K562 (cell line): ENCODE data around the gene IMP4. TPM values are rescaled to one million over a fixed set of nuclear protein-coding genes. Genes with fewer than 3 reads are reported as not detected.

Experiments used
- ARID2 ChIP-seq: fragments of 450-650 bp; IDR thresholded peaks from 2 replicates; pipeline ENCODE4 v1.6.1; 2017; ENCODE audit warnings: antibody characterized with exemption, mild to moderate bottlenecking
- BHLHE40 ChIP-seq: IDR thresholded peaks from 2 replicates; pipeline ENCODE4 v1.6.1; 2011; ENCODE audit warnings: low read length, improper control_type of control experiment
- CBFA2T2 ChIP-seq: fragments of 450-650 bp; conservative IDR thresholded peaks from 2 replicates; pipeline ENCODE4 v1.6.1; 2017; ENCODE audit warnings: mild to moderate bottlenecking
- DEAF1 ChIP-seq: fragments of 450-650 bp; formaldehyde crosslinking; IDR thresholded peaks from 2 replicates; pipeline ENCODE4 v1.4.0; 2020; ENCODE audit warnings: mild to moderate bottlenecking, moderate library complexity
- EP400 ChIP-seq: fragments of 450-650 bp; IDR thresholded peaks from 2 replicates; pipeline ENCODE4 v1.6.1; 2017; ENCODE audit warnings: antibody characterized with exemption, mild to moderate bottlenecking, moderate library complexity
- EZH2 ChIP-seq: IDR thresholded peaks from 2 replicates; pipeline ENCODE4 v1.6.1; 2012; ENCODE audit warnings: low read depth, mild to moderate bottlenecking, inconsistent platforms, low read length, borderline replicate concordance
- HDAC1 ChIP-seq, 2 experiments: fragments of 450-650 bp; IDR thresholded peaks; 2 replicates each; pipeline ENCODE4 v1.6.1; 2016 to 2017; ENCODE audit warnings: inconsistent platforms in 1 of 2, mild to moderate bottlenecking in 1 of 2, moderate library complexity in 1 of 2
- IRF9 ChIP-seq: fragments of 450-650 bp; IDR thresholded peaks from 2 replicates; pipeline ENCODE4 v1.6.1; 2016; ENCODE audit warnings: missing biosample characterization, missing genetic modification characterization
- LEF1 ChIP-seq: fragments of 450-650 bp; IDR thresholded peaks from 2 replicates; pipeline ENCODE4 v1.6.1; 2016; ENCODE audit warnings: mild to moderate bottlenecking
- MAX ChIP-seq: sonication (generic); formaldehyde crosslinking; IDR thresholded peaks from 2 replicates; pipeline ENCODE4 v1.9.0; 2022; ENCODE audit warnings: mild to moderate bottlenecking, missing genetic modification reagents
- MIER1 ChIP-seq: fragments of 450-650 bp; IDR thresholded peaks from 2 replicates; pipeline ENCODE4 v1.6.1; 2016; ENCODE audit warnings: antibody characterized with exemption, mild to moderate bottlenecking, low read depth
- NR1H2 ChIP-seq: sonication (generic); formaldehyde crosslinking; IDR thresholded peaks from 2 replicates; pipeline ENCODE4 v1.4.0; 2020; ENCODE audit warnings: mild to moderate bottlenecking, missing genetic modification reagents
- PATZ1 ChIP-seq: fragments of 250-450 bp; sonication (Bioruptor Pico); IDR thresholded peaks from 2 replicates; pipeline ENCODE4 v1.5.0; 2020; ENCODE audit warnings: mild to moderate bottlenecking, borderline replicate concordance
- PCBP1 ChIP-seq: fragments of 200-400 bp; formaldehyde crosslinking; IDR thresholded peaks from 2 replicates; pipeline ENCODE4 v1.6.1; 2018; ENCODE audit warnings: mild to moderate bottlenecking, low read depth, low read length; ENCODE audit not compliant: poor library complexity, severe bottlenecking
- THAP7 ChIP-seq: fragments of 250-450 bp; sonication (Bioruptor Pico); IDR thresholded peaks from 2 replicates; pipeline ENCODE4 v1.5.0; 2021
- TOE1 ChIP-seq, 2 experiments: fragments of 450-650 bp in 1 of 2; sonication (generic) in 1 of 2; formaldehyde crosslinking in 1 of 2; IDR thresholded peaks; 2 replicates each; pipeline versions ENCODE4 v1.7.1 to v1.8.0; 2016 to 2022; ENCODE audit warnings: borderline replicate concordance in 2 of 2, mild to moderate bottlenecking in 2 of 2, antibody characterized with exemption in 1 of 2, inconsistent platforms in 1 of 2, low read depth in 1 of 2, missing genetic modification reagents in 1 of 2, moderate library complexity in 1 of 2
- USF2 ChIP-seq: sonication (generic); formaldehyde crosslinking; IDR thresholded peaks from 2 replicates; pipeline ENCODE4 v1.5.0; 2020; ENCODE audit warnings: missing genetic modification reagents
- ZNF431 ChIP-seq: sonication (generic); formaldehyde crosslinking; IDR thresholded peaks from 2 replicates; pipeline ENCODE4 v1.8.0; 2022; ENCODE audit warnings: mild to moderate bottlenecking, missing genetic modification reagents
- ZNF76 ChIP-seq: fragments of 250-450 bp; sonication (Bioruptor Pico); IDR thresholded peaks from 2 replicates; pipeline ENCODE4 v1.4.0; 2020; ENCODE audit warnings: mild to moderate bottlenecking, moderate library complexity, borderline replicate concordance
- ZNF764 ChIP-seq: fragments of 250-450 bp; sonication (Bioruptor Pico); IDR thresholded peaks from 2 replicates; pipeline ENCODE4 v1.4.0; 2020; ENCODE audit warnings: low read depth, mild to moderate bottlenecking, moderate library complexity
- ZNF830 ChIP-seq: fragments of 250-450 bp; sonication (Bioruptor Pico); IDR thresholded peaks from 2 replicates; pipeline ENCODE4 v1.5.0; 2021; ENCODE audit warnings: mild to moderate bottlenecking
- ZSCAN29 ChIP-seq: fragments of 450-650 bp; IDR thresholded peaks from 2 replicates; pipeline ENCODE4 v1.6.1; 2017
- polyA plus RNA-seq, 8 experiments: library from polyadenylated mRNA; depleted of rRNA in 4 of 8; stranded (reverse) in 5 of 8; unstranded in 3 of 8; fragments of >200 nt; fragmentation: Nextera tagmentation in 2 of 8; fragmentation: Illumina TruSeq in 1 of 8; extraction: Ambion mirVana in 2 of 8; extraction: Trizol in 1 of 8; gene quantifications; 2 replicates each; pipeline versions ENCODE4 v1.2.1 to v1.2.3, GENCODE V29; 2011 to 2014; ENCODE audit warnings: inconsistent platforms in 1 of 8, missing spikeins in 1 of 8
- total RNA-seq, 7 experiments: library from RNA; depleted of rRNA in 6 of 7; stranded (reverse); fragments of >200 nt in 6 of 7; fragmentation: Illumina TruSeq in 2 of 7; extraction: Trizol in 2 of 7; gene quantifications; 2 replicates each; pipeline versions ENCODE4 v1.2.1 to v1.2.3, GENCODE V29; 2011 to 2021; ENCODE audit warnings: low replicate concordance in 1 of 7

IMP4 gene
- total and polyA plus RNA-seq, 9 of the 15 experiments (the other 6 are each of a cell fraction or from before 2014, with no cell fraction given): 35.4 to 209 (median 100.0) TPM

- no peak for TF ChIP-seq IRF9 (tag)
- TF ChIP-seq TOE1 (IDR thresholded peaks at IDR 0.05; ENCODE audit: borderline replicate concordance): peak; percentile 59; the same call in 1 of the 2 replicates
- TF ChIP-seq TOE1 (CRISPR knock-in tag; IDR thresholded peaks at IDR 0.05; ENCODE audit: borderline replicate concordance, low read depth): no peak
- 0 out of 2 replicates have a peak, but pooled peaks have one; percentile 40 for TF ChIP-seq ZNF830 (CRISPR knock-in tag)
- no peak for TF ChIP-seq MIER1
- TF ChIP-seq CBFA2T2: no peak; the same call in 1 of the 2 replicates
- no peak for TF ChIP-seq DEAF1 (CRISPR knock-in tag)
- peak in 1 of 2 experiments; percentile 41; a peak in 1 of 4 replicates for TF ChIP-seq HDAC1 (IDR thresholded peaks at IDR 0.05)
- TF ChIP-seq BHLHE40: peak; percentile 75; the same call in 1 of the 2 replicates
- 0 out of 2 replicates have a peak, but pooled peaks have one; percentile 66 for TF ChIP-seq ZNF76 (CRISPR knock-in tag)
- no peak for TF ChIP-seq ZNF431 (CRISPR knock-in tag)
- peak; percentile 44; the same call in 1 of the 2 replicates for TF ChIP-seq EP400
- TF ChIP-seq ARID2: no peak
- no peak for TF ChIP-seq PATZ1 (CRISPR knock-in tag)
- no peak for TF ChIP-seq EZH2
- no peak for TF ChIP-seq ZNF764 (CRISPR knock-in tag)
- 0 out of 2 replicates have a peak, but pooled peaks have one; percentile 14 for TF ChIP-seq LEF1
- TF ChIP-seq ZSCAN29: no peak
- TF ChIP-seq MAX (CRISPR knock-in tag): peak; percentile 37; the same call in 1 of the 2 replicates
- TF ChIP-seq PCBP1: no peak
- TF ChIP-seq USF2 (CRISPR knock-in tag): peak; percentile 62
- no peak for TF ChIP-seq NR1H2 (CRISPR knock-in tag)
- TF ChIP-seq THAP7 (CRISPR knock-in tag): no peak
Measured at GRCh38 chr2:130337735-130338325, 4.9 kb upstream of the IMP4 start (continued).
